NCI-H2029 treated with DMSO at 0.1 percent for 48 hours (cell line): ENCODE results near the gene LSP1.
"Not testable (repeated sequence)": the region's sequence is repeated elsewhere in the genome, so short reads cannot be mapped to it uniquely, and the experiment has no call there.

Experiments used
- DNase-seq: peaks from one replicate; lab custom pipeline; 2025; lab: John Stamatoyannopoulos, UW

LSP1 gene, protein sequence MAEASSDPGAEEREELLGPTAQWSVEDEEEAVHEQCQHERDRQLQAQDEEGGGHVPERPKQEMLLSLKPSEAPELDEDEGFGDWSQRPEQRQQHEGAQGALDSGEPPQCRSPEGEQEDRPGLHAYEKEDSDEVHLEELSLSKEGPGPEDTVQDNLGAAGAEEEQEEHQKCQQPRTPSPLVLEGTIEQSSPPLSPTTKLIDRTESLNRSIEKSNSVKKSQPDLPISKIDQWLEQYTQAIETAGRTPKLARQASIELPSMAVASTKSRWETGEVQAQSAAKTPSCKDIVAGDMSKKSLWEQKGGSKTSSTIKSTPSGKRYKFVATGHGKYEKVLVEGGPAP

DNA sequence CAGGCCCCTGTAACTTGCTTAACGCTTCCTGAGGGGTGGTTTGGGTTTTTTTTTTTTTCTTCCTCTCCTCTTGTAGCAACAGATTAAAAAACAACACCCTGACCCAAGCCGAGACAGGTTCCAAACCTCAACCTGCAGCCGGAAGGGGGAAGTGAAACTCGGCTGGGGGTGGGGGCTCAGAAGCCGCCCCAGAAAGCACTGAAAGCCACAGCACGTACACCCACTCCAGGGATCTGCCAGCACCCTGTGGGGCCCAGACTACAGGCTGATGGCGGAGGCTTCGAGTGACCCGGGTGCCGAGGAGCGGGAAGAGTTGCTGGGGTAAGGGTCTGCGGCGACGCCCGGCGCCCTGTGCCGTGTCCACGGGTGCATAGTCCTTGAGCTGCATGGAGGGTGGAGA is at the start of gene LSP1:
Gene LSP1, plus strand, starts transcription at position 208 of the 400 bp plus-strand sequence. Its CDS starts 61 bp downstream, at position 269.
- DNase-seq: no peak

DNA sequence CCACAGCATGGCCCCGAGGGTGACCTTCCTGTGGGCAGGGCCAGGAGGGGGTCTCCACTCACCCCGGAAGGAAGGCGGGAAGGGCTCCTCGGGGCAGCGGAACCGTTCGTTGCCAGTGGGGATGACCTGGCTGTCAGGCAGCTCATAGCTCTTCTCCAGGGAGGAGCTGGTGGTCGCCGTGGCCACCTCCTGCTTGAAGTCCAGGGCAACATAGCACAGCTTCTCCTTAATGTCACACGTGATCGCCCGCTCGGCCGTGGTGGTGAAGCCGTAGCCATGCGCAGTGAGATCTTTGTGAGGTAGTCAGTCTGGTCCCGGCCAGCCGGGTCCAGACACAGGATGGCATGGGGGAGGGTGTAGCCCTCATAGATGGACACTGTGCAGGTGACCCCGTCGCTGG is 49.6 kb upstream of the LSP1 start:
- DNase-seq: no peak

GRCh38 chr11:1803835-1804519 is 48.9 kb upstream of the LSP1 start:
- not testable (repeated sequence) for DNase-seq

GRCh38 chr11:1805525-1805924 is 47.4 kb upstream of the LSP1 start:
- no peak for DNase-seq

- no peak for DNase-seq
Measured at GRCh38 chr11:1807264-1807995, 45.5 kb upstream of the LSP1 start.

GRCh38 chr11:1810761-1811160 is 42.1 kb upstream of the LSP1 start:
- no peak for DNase-seq

GRCh38 chr11:1812274-1812673 is 40.6 kb upstream of the LSP1 start:
- DNase-seq: no peak

GRCh38 chr11:1812801-1813200 is 40.1 kb upstream of the LSP1 start:
- DNase-seq: no peak

- not testable (repeated sequence) for DNase-seq
Measured at GRCh38 chr11:1813356-1813755, 39.5 kb upstream of the LSP1 start.

GRCh38 chr11:1814691-1815090 is 38.2 kb upstream of the LSP1 start:
- no peak for DNase-seq

GRCh38 chr11:1815311-1815710 is 37.6 kb upstream of the LSP1 start:
- no peak for DNase-seq

- DNase-seq: no peak
Measured at GRCh38 chr11:1815751-1816150, 37.1 kb upstream of the LSP1 start.

DNA sequence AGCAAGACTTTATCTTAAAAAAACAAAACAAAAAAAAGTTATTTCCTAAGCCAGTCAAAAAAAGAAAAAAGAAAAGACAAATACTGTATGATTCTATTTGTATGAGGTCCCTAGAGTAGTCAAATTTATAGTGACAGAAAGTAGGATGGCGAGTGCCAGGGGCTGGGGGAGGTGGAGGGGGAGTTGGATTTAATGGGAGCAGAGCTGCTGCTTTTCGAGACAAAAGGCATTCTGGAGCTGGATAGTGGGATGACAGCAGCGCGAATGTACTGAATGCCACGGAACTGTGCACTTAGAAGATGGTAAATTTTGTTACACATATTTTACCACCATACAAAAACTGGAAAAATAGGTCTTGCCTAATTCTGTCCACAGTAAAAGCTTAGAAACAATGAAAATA is 35.9 kb upstream of the LSP1 start:
- no peak for DNase-seq

DNA sequence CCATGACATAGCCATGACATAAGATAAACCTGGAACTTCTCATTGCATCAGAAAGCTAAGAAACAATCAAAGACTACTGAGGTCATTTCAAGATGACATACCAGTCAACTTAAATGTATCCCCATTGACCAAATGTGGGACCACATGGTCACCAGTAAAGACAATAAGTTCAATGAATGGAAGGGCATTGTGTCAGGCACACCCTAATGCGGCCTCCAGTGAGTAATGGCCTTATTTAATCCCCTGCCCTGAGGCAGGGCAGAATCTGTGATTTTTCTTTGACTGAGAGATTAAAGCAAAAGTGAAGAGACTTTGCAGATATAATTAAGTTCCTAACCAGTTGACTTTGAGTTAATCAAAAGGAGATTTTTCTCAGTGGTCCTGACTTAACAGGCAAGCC is 35.4 kb upstream of the LSP1 start:
- no peak for DNase-seq

DNA sequence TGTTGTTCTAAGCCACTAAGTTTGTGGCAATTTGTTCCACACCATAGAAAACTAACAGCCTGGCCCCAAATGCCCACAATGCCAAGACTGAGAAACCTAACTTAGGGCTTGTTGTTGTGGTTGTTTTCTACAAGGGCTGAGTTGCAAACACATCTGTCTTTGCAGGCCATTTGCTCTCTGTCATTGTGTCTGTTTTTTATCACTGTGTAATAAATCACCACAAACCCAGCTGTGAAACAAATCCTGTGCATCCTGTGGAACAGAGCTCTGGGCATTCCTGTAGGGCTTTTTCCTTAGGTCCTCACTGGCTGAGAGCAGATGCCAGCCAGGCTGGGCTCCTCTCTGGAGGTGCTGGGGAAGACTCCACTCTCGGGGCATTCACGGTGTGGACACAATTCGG is 33.8 kb upstream of the LSP1 start:
- DNase-seq: no peak

DNA sequence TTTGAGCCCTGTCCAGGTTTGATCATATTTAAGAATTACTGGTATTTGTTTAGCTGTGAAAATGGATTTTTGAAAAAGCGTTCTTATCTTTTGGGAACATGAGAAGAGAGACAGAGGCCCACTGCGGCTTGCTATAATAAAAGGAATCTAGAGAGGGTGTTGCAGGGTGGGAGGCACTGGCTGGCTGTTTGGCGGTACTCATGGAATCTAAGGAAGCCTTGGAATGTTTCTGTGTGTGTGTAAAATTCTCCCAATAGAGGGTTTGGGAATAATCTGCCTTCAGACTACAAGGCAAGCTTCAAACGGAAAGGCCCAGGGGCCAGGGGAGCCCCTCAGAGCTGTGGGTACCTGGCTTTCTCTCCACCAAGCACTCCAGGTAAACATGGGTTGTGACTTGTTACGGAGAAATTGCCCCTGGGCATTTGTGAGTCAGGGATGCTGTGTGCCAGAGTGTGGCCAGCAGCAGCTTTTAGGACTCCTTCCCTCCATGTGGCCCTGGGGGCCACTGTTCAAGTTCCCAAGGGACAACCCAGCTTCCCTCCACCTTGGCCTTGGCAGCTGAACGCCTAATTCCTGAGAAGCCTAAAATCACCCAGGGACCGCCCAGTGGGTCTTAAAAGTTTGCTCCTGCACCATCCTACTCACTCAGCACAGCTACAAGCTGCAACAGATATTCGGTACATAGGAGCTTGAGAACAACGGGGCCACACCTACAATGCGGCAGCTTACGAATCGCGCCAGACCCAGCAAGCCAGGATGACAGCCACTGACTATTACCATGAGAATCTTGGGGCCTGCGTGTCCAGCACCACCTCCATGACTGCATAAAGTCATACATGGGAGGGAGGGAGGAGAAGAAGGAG is 32.2 kb upstream of the LSP1 start:
- DNase-seq: no peak

DNA sequence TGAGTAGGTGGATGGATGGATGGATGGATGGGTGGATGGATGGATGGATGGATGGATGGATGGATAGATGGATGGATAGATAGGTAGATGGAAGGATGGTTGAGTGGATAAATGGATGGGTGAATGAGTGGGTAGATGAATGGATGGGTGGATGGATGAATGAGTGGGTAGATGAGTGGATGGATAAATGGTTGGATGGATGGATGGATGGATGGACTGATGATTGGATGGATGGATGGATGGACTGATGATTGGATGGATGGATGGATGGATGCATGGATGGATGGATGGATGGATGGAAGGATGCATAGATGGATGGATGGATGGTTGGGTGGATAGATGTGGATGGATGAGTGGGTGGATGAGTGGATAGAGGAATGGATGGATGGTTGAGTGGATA is 31.3 kb upstream of the LSP1 start:
- DNase-seq: no peak

DNA sequence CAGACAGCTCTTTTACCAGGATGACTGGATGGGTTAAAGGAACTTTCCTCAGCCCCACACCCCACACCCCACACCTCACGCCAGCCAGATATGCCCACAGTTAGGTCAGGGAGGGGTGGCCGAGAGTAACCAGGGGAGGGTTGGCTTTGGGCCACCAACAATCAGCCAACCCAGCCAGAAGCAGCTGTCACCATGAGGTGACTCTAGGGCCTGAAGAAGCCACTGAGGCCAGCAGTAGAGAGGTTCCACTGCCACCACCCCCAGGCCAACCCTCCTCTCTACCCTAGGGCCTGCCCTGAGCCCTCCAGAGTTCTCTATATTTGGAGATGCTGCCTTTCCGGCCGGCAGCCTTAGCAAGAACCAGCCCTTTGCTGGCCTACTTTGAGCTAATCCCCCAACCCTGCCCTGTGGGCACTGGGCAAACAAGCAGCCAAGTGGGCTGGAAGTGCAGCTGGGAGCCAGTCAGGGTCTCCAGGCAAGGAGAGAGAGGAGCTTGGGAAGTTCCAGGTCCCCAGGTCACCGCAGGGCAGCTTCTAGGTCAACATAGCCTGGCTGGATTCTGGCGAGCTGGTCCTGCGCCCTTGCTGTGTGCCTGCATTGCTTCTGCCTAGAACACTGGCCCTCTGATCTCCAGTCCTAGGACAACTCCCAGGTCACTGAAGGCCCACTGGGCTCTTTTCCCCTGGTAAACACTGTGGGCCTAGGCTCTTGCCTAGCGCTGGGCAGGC is 30.1 kb upstream of the LSP1 start:
- DNase-seq: no peak

DNA sequence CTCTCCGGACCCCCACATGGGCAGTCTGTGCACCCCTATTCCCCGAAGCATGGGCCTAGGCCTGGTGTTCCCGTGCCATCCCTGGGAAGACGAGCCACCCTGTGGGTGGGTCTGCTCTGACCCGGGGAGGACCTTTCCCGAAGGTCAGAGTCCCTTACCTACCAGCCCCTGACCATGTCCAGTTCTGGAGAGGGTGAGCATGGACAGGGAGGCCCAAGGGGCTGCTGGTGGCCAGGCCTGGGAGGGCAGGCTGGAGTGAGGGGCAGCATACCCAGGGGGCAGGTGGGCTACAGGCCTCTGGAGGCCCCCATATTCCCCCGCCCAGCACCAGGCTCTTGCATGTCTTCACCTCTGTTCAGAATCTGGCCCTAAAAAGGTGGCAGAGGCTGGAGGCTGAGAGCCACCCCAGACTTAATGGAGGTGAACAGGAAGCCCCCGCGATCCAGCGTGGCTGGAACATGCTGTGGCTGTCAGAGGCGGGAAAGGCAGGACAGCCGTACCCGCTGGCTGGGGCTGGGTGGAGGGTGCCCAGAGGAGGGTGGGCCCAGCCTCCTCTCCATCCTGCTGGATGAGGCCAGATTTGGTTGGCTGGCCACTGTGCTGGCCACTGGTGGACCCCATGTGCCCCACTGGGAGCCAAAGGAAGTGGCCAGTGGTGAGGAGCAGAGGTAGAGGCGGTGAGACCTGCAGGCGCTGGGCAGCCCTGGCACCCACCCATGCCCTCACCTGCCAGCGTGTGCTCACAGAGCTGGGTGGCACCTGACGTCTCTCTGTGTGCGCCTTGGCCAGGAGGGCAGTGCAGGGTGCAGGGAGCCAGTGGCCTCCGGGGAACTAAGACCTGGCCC is 29.3 kb upstream of the LSP1 start:
- no peak for DNase-seq
